ENCODE data around the gene MOB3A.

GRCh38 chr19:2114218-2114617 lies 18.1 kb upstream of the MOB3A start:
- TF ChIP-seq REST (IDR thresholded peaks at IDR 0.05; ENCODE audit: unreplicated experiment) (no peak), EZH2phosphoT487 (IDR thresholded peaks at IDR 0.05; ENCODE audit: unreplicated experiment) (no peak), NANOG (IDR thresholded peaks at IDR 0.05; ENCODE audit: borderline replicate concordance) (no peak), CTCF (conservative IDR thresholded peaks at IDR 0.05; ENCODE audit: low read depth in 2 of 2) (no peak), POLR2AphosphoS5 (IDR thresholded peaks at IDR 0.05; ENCODE audit: low read depth) (no peak)
